Ishikawa (cell line): ENCODE measurements around the gene OR1J1.

Source experiments
- CEBPB ChIP-seq: IDR thresholded peaks from 2 replicates; pipeline ENCODE4 v1.6.1; 2012
- CREB1 ChIP-seq: IDR thresholded peaks from 2 replicates; pipeline ENCODE4 v1.6.1; 2012; ENCODE audit warnings: low read depth
- EGR1 ChIP-seq: IDR thresholded peaks from 2 replicates; pipeline ENCODE4 v1.6.1; 2012
- EP300 ChIP-seq: IDR thresholded peaks from 2 replicates; pipeline ENCODE4 v1.6.1; 2012; ENCODE audit warnings: borderline replicate concordance
- FOXM1 ChIP-seq: IDR thresholded peaks from 2 replicates; pipeline ENCODE4 v1.6.1; 2012; ENCODE audit warnings: low read depth, borderline replicate concordance
- MAX ChIP-seq: IDR thresholded peaks from 2 replicates; pipeline ENCODE4 v1.6.1; 2012
- NFIC ChIP-seq: IDR thresholded peaks from 2 replicates; pipeline ENCODE4 v1.6.1; 2012
- RAD21 ChIP-seq: IDR thresholded peaks from 2 replicates; pipeline ENCODE4 v1.6.1; 2012; ENCODE audit warnings: low read depth
- REST ChIP-seq: IDR thresholded peaks from 2 replicates; pipeline ENCODE4 v1.6.1; 2012; ENCODE audit warnings: low read depth, mild to moderate bottlenecking
- TAF1 ChIP-seq: IDR thresholded peaks from 2 replicates; pipeline ENCODE4 v1.6.1; 2012; ENCODE audit warnings: low read depth, mild to moderate bottlenecking
- TCF12 ChIP-seq: IDR thresholded peaks from 2 replicates; pipeline ENCODE4 v1.6.1; 2012; ENCODE audit warnings: low read depth
- TEAD4 ChIP-seq: IDR thresholded peaks from 2 replicates; pipeline ENCODE4 v1.6.1; 2012
- USF1 ChIP-seq: IDR thresholded peaks from 2 replicates; pipeline ENCODE4 v1.6.1; 2012
- YY1 ChIP-seq: IDR thresholded peaks from 2 replicates; pipeline ENCODE4 v1.6.1; 2012; ENCODE audit warnings: low read depth
- ZBTB7A ChIP-seq: IDR thresholded peaks from 2 replicates; pipeline ENCODE4 v1.6.1; 2012; ENCODE audit warnings: low read depth

The OR1J1 gene

GRCh38 chr9:122466456-122466855, 11.3 kb downstream of the OR1J1 start:
- no peak for TF ChIP-seq NFIC
- no peak for TF ChIP-seq USF1
- no peak for TF ChIP-seq REST
- TF ChIP-seq EGR1: no peak
- no peak for TF ChIP-seq TAF1
- no peak for TF ChIP-seq TCF12
- no peak for TF ChIP-seq CEBPB
- no peak for TF ChIP-seq TEAD4
- no peak for TF ChIP-seq RAD21
- TF ChIP-seq FOXM1: no peak
- no peak for TF ChIP-seq CREB1
- TF ChIP-seq MAX: no peak
- no peak for TF ChIP-seq ZBTB7A
- TF ChIP-seq YY1: no peak
- TF ChIP-seq EP300: no peak

- peak; percentile 87 for TF ChIP-seq RAD21
- TF ChIP-seq NFIC: peak; percentile 53
- no peak for TF ChIP-seq TAF1
Measured at GRCh38 chr9:122464633-122465567, 12.8 kb downstream of the OR1J1 start.

GRCh38 chr9:122463828-122464632, 13.7 kb downstream of the OR1J1 start:
- TF ChIP-seq RAD21 (0 out of 2 replicates have a peak, but pooled peaks have one; percentile 6), CREB1 (no peak), TEAD4 (no peak)

GRCh38 chr9:122457787-122458186, 19.9 kb downstream of the OR1J1 start:
- no peak for TF ChIP-seq TAF1
- no peak for TF ChIP-seq MAX
- TF ChIP-seq YY1: no peak

- TF ChIP-seq EP300 (no peak), NFIC (no peak), TCF12 (no peak), FOXM1 (no peak), EGR1 (no peak), REST (no peak), TEAD4 (no peak), RAD21 (no peak), USF1 (no peak), CREB1 (no peak), CEBPB (no peak)
Measured at GRCh38 chr9:122456123-122456522, 21.6 kb downstream of the OR1J1 start.

GRCh38 chr9:122453677-122454135, 24.0 kb downstream of the OR1J1 start:
- TF ChIP-seq ZBTB7A: no peak
- no peak for TF ChIP-seq EP300
- no peak for TF ChIP-seq MAX
